Large intestine (tissue), 3 donors: Measurements from ENCODE around the gene GALNT17. TPM values are rescaled to one million over a fixed set of nuclear protein-coding genes. Genes with fewer than 3 reads are reported as not detected.

ENCODE experiments used
- DNase-seq, 2 donors: peaks; one replicate each; pipeline versions ENCODE4 v3.0.0 to v3.0.0-alpha.2; 2013
- H3K27ac ChIP-seq: one replicate; pipeline ENCODE4 v1.5.1; 2013; ENCODE audit warnings: low read length
- H3K27me3 ChIP-seq: 2 replicates; pipeline ENCODE4 v1.6.1; 2013; ENCODE audit warnings: low read length; ENCODE audit not compliant: control insufficient read depth, insufficient read depth
- H3K36me3 ChIP-seq: 2 replicates; pipeline ENCODE4 v1.6.1; 2013; ENCODE audit warnings: low read length; ENCODE audit not compliant: control insufficient read depth, insufficient read depth
- H3K4me1 ChIP-seq: one replicate; pipeline ENCODE4 v1.6.1; 2013; ENCODE audit warnings: low read length; ENCODE audit not compliant: control insufficient read depth, insufficient read depth
- H3K4me3 ChIP-seq: one replicate; pipeline ENCODE4 v1.5.1; 2013; ENCODE audit warnings: low read length
- H3K9me3 ChIP-seq: one replicate; pipeline ENCODE4 v1.6.1; 2013; ENCODE audit warnings: mild to moderate bottlenecking, low read depth, low read length, moderate library complexity; ENCODE audit not compliant: control insufficient read depth
- WGBS: methylation state at CpG from one replicate; pipeline ENCODE4 v1.1.5; 2013; ENCODE audit warnings: low lambda C conversion rate; ENCODE audit not compliant: insufficient coverage; 5-methylcytosine and 5-hydroxymethylcytosine counted together
- polyA plus RNA-seq: library from polyadenylated mRNA; unstranded; fragments of 120-200 nt; gene quantifications from one replicate; pipeline ENCODE4 v1.2.1, GENCODE V29; 2013

The GALNT17 gene
- polyA plus RNA-seq, 1 donor = 2.7 TPM

- Histone ChIP-seq H3K27ac (no peak overlapping the region), H3K36me3 (no peaks in the 10 kb centered on the region), H3K27me3 (no peaks in the 10 kb centered on the region), H3K4me1 (no peaks in the 10 kb centered on the region), H3K4me3 (no peak overlapping the region), H3K9me3 (peaks cover 3% of the 10 kb centered on the region)
- no CpG with 5 or more reads among the region's 2 CpGs for WGBS
- no peak for DNase-seq
These were observed 272.9 kb downstream of the GALNT17 start for GRCh38 chr7:71404726-71405345.

GRCh38 chr7:71408271-71408670 lies 276.3 kb downstream of the GALNT17 start:
- no peak for DNase-seq
- H3K9me3 ChIP-seq = peaks cover 3% of the 10 kb centered on the region
- whole genome bisulfite sequencing = 100% methylated on average over 1 of the region's 6 CpGs

GRCh38 chr7:71409550-71410157 lies 277.7 kb downstream of the GALNT17 start:
- Histone ChIP-seq H3K27ac (no peak overlapping the region), H3K27me3 (no peaks in the 10 kb centered on the region), H3K36me3 (no peaks in the 10 kb centered on the region), H3K9me3 (peaks cover 3% of the 10 kb centered on the region), H3K4me1 (no peaks in the 10 kb centered on the region), H3K4me3 (no peak overlapping the region)
- WGBS = no CpG with 5 or more reads among the region's 3 CpGs
- no peak for DNase-seq

More at GRCh38 chr7:71408271-71408670, 276.3 kb downstream of the GALNT17 start:
- Histone ChIP-seq H3K36me3 (no peaks in the 10 kb centered on the region), H3K4me1 (no peaks in the 10 kb centered on the region), H3K27me3 (no peaks in the 10 kb centered on the region), H3K4me3 (no peak overlapping the region), H3K27ac (no peak overlapping the region)

- no peaks in the 10 kb centered on the region for H3K27me3 ChIP-seq
- no peaks in the 10 kb centered on the region for H3K36me3 ChIP-seq
- peaks cover 3% of the 10 kb centered on the region for H3K9me3 ChIP-seq
- WGBS = no CpG with 5 or more reads among the region's 3 CpGs
- H3K4me3 ChIP-seq = no peak overlapping the region
- H3K4me1 ChIP-seq = no peaks in the 10 kb centered on the region
- DNase-seq = no peak
- no peak overlapping the region for H3K27ac ChIP-seq
These were observed 279.5 kb downstream of the GALNT17 start for GRCh38 chr7:71411475-71411874.

GRCh38 chr7:71414490-71414889 lies 282.5 kb downstream of the GALNT17 start:
- Histone ChIP-seq H3K27me3 (no peaks in the 10 kb centered on the region), H3K36me3 (no peaks in the 10 kb centered on the region), H3K4me1 (no peaks in the 10 kb centered on the region), H3K4me3 (no peak overlapping the region), H3K9me3 (no peaks in the 10 kb centered on the region), H3K27ac (no peak overlapping the region)
- no CpG with 5 or more reads among the region's 6 CpGs for WGBS
- no peak for DNase-seq

- H3K27ac ChIP-seq = no peak overlapping the region
- H3K9me3 ChIP-seq = no peaks in the 10 kb centered on the region
- H3K36me3 ChIP-seq = no peaks in the 10 kb centered on the region
- no peak overlapping the region for H3K4me3 ChIP-seq
- H3K4me1 ChIP-seq = no peaks in the 10 kb centered on the region
- DNase-seq = no peak
- no peaks in the 10 kb centered on the region for H3K27me3 ChIP-seq
- no CpG with 5 or more reads among the region's 12 CpGs for WGBS
These were observed 287.8 kb downstream of the GALNT17 start for GRCh38 chr7:71419546-71420337.

- Histone ChIP-seq H3K27me3 (no peaks in the 10 kb centered on the region), H3K27ac (no peak overlapping the region), H3K9me3 (no peaks in the 10 kb centered on the region), H3K4me1 (no peaks in the 10 kb centered on the region), H3K36me3 (no peaks in the 10 kb centered on the region), H3K4me3 (no peak overlapping the region)
- DNase-seq = no peak
- whole genome bisulfite sequencing = 92% methylated on average over 2 of the region's 2 CpGs
These were observed 290.2 kb downstream of the GALNT17 start for GRCh38 chr7:71422104-71422503.

- no peak for DNase-seq
- Histone ChIP-seq H3K27me3 (no peaks in the 10 kb centered on the region), H3K4me3 (no peak overlapping the region), H3K9me3 (no peaks in the 10 kb centered on the region), H3K27ac (no peak overlapping the region), H3K36me3 (no peaks in the 10 kb centered on the region), H3K4me1 (no peaks in the 10 kb centered on the region)
- WGBS = 53% methylated on average over 3 of the region's 9 CpGs
These were observed 292.5 kb downstream of the GALNT17 start for GRCh38 chr7:71424166-71425035.

GRCh38 chr7:71429083-71429482 lies 297.1 kb downstream of the GALNT17 start:
- no peaks in the 10 kb centered on the region for H3K36me3 ChIP-seq
- no peak overlapping the region for H3K4me3 ChIP-seq
- H3K27ac ChIP-seq = no peak overlapping the region
- no peaks in the 10 kb centered on the region for H3K27me3 ChIP-seq
- H3K9me3 ChIP-seq = no peaks in the 10 kb centered on the region
- H3K4me1 ChIP-seq = no peaks in the 10 kb centered on the region
- 63% methylated on average over 1 of the region's 2 CpGs for WGBS
- no peak for DNase-seq

GRCh38 chr7:71430246-71430645 lies 298.3 kb downstream of the GALNT17 start:
- no CpG with 5 or more reads among the region's 1 CpG for WGBS
- Histone ChIP-seq H3K36me3 (no peaks in the 10 kb centered on the region), H3K9me3 (no peaks in the 10 kb centered on the region), H3K4me3 (no peak overlapping the region), H3K27me3 (no peaks in the 10 kb centered on the region), H3K4me1 (no peaks in the 10 kb centered on the region), H3K27ac (no peak overlapping the region)
- DNase-seq = no peak
